Fibroblast of lung (primary cell): ENCODE results near the gene ANKRD65.
"Not testable (repeated sequence)": the region's sequence is repeated elsewhere in the genome, so short reads cannot be mapped to it uniquely, and the experiment has no call there.

Experiments
- CTCF ChIP-seq, 2 donors: IDR thresholded peaks in 1 of 2; conservative IDR thresholded peaks in 1 of 2; 1 replicate in 1 of 2; 2 replicates in 1 of 2; pipeline ENCODE4 v1.5.1; 2011 to 2012; ENCODE audit warnings: low read length in 2 of 2, control low read depth in 1 of 2, inconsistent platforms in 1 of 2, low read depth in 1 of 2, mild to moderate bottlenecking in 1 of 2
- EZH2 ChIP-seq: IDR thresholded peaks from 2 replicates; pipeline ENCODE4 v1.5.1; 2012; ENCODE audit warnings: low read length, control low read depth, mild to moderate bottlenecking; ENCODE audit errors: missing control alignments

- TF ChIP-seq CTCF (conservative IDR thresholded peaks at IDR 0.05 in 1 of 2, IDR thresholded peaks at IDR 0.05 in 1 of 2; ENCODE audit: low read depth in 1 of 2, low read length in 2 of 2); EZH2: not testable (repeated sequence)
Observed at GRCh38 chr1:1452365-1452739, 31.3 kb upstream of the ANKRD65 start.
